ENCODE data around the gene SPA17. TPM values are rescaled to one million over a fixed set of nuclear protein-coding genes. Genes with fewer than 3 reads are reported as not detected.

Gene SPA17
- 1 to 10 TPM; 1.3 to 2.8 TPM for total RNA-seq

DNA sequence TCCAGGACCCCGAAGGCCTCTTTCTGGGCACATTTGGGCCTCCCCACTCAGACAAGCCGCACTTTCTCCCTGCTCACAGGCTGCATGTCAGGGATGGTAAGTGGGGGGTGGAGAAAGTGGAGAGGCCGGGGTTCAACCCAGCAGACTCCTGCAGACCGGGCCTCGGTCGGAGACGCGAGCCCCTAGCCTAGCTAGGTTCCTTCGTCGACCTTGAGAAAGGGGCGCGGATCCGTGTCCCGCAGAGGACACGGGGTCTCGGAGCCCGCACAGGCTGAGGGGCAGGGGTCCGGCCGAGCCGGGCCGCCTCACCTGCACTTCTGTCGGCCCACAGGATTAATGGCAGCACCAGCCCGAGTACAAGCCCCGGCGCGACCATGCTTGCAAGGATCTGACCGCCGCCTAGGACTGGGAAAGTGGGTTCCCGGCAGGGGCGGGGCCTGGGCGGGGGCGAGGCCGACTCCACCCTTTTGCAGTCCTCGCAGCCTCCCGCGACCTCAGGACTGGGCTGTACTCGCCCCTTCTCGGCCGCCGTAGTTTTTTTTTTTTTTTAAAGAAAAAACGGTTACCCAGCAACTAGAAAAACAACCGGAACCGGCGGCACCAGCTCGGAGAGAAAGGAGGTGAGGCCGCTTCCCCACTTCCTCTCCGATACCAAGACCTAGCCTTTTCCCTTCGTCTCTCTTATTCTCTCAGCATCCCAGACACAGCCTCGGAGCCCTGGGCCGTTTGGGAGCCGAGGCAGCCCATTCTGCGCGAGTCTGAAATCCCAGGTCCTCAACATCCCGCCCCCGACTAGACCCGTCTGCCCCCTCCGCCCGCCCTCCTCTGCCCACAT is at the start of gene SPA17, which contains the start of gene SIAE:
TSS of gene SPA17 (plus strand) at position 572 of the 835 bp plus-strand sequence. CDS start 1,361 bp downstream, outside the sequence.
TSS of gene SIAE (minus strand) at position 407 of the 835 bp plus-strand sequence. CDS start at position 376, 31 bp downstream.
- Mint-ChIP-seq H3K27me3 (no peaks in the 10 kb centered on the region), H3K27ac (peak within 1 kb of the TSS; percentile 96), H3K4me1 (peaks cover 11% of the 10 kb centered on the region), H3K4me3 (peak within 1 kb of the TSS; percentile 83), H3K9me3 (no peaks in the 10 kb centered on the region), H3K36me3 (ENCODE audit: low read depth) (peaks cover 7% of the 10 kb centered on the region)
- ATAC-seq (replicated peaks), result peak; percentile 96

DNA sequence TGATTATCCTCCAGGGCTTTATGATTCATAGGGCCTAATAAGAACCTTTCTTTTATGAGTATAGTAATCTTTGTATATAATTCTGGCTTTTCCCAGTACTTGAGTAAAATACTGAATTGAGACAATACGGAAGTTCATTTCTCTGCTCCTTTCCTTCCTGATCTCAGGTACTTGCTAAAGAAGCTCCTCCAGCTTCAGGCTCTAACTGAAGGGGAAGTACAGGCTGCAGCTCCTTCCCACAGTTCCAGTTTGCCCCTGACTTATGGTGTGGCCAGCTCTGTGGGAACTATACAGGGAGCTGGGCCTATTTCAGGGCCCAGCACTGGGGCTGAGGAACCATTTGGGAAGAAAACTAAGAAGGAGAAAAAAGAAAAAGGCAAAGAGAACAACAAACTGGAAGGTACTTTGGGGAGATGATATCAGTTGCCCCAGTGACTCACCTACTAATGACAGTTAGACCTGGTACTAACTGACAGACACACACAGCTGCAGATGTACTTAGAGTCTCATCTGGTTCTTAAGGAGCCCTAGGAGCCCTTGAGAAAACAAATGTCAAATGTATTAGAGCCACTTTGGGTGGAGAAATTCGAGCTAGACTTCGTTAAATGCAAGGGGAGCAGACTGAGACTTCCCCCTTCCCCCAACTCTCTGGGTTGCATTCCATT is 48.1 kb upstream of the SPA17 start:
- Mint-ChIP-seq H3K27ac (peak overlapping the region; percentile 57), H3K9me3 (no peaks in the 10 kb centered on the region), H3K27me3 (no peaks in the 10 kb centered on the region), H3K4me3 (no peak overlapping the region), H3K4me1 (peaks cover 19% of the 10 kb centered on the region), H3K36me3 (ENCODE audit: low read depth) (peaks cover 68% of the 10 kb centered on the region)
- no peak for ATAC-seq (replicated peaks)

DNA sequence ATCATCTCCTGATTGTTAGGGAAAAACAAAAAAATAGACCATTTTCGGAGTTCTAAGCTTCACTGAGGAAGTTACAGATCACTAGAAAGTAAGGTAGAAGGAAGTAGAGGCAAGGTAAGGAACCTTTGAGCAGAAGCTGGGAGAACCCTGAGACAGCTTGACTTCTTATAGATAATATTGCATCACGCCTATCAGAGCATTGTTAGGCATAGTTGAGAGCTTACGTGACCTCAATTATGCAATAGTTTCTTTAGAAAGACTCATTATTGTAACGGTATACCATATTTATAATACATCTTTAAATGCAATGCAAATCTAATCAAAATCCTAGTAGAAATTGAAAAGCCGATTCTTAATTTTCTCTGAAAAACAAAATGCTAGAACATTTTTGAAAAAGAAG is 46.2 kb upstream of the SPA17 start:
- Mint-ChIP-seq H3K9me3 (no peaks in the 10 kb centered on the region), H3K36me3 (ENCODE audit: low read depth) (peaks cover 87% of the 10 kb centered on the region), H3K27ac (no peak overlapping the region)

DNA sequence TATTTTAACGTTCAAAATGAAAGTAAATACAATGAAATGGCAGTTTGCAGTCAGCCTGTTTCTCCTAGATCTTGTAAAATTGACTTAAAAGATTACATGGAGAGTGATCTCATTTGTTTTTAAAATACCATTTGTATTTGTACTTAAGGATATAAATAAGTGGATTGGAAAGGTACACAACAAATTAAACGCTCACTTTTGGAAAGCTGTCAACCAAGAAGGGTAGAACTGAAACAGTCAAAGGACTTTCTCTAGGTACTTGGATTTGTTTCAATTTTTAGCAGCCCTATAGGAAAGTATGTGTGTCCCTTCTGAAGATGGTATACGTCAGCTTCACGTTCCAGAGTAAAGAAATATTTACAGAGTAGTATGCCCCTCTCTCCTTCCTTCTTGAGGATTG is 43.7 kb upstream of the SPA17 start:
- Mint-ChIP-seq H3K4me3 (no peak overlapping the region), H3K27ac (no peak overlapping the region), H3K9me3 (no peaks in the 10 kb centered on the region), H3K4me1 (peaks cover 13% of the 10 kb centered on the region), H3K36me3 (ENCODE audit: low read depth) (peaks cover 94% of the 10 kb centered on the region), H3K27me3 (no peaks in the 10 kb centered on the region)
- ATAC-seq (replicated peaks), result no peak

More for the DNA sequence above, 46.2 kb upstream of the SPA17 start:
- H3K4me3 Mint-ChIP-seq, result no peak overlapping the region
- ATAC-seq (replicated peaks), result no peak
- H3K27me3 Mint-ChIP-seq, result no peaks in the 10 kb centered on the region
- H3K4me1 Mint-ChIP-seq, result peaks cover 19% of the 10 kb centered on the region

DNA sequence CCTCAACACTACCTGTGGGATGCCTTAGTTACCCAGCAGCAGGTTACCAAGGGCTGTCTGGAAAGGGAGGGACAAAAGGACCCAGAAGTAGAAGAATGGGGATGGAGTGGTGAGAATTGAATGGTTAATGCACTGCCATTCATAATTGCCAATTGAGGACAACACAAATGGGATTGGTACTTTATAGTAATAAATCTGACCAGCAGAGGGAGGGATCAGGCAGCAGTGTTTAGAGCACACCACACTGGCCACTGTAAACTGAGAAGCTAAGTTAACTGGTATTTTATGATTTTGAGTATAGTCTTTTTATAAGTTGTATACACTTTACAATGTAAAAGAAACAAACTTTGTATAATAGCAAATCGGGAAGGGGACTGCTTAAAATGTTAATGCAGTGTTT is 40.3 kb upstream of the SPA17 start:
- Mint-ChIP-seq H3K27me3 (no peaks in the 10 kb centered on the region), H3K27ac (no peak overlapping the region), H3K4me3 (no peak overlapping the region), H3K9me3 (no peaks in the 10 kb centered on the region), H3K4me1 (peaks cover 5% of the 10 kb centered on the region), H3K36me3 (ENCODE audit: low read depth) (peaks cover 95% of the 10 kb centered on the region)
- ATAC-seq (replicated peaks), result no peak

DNA sequence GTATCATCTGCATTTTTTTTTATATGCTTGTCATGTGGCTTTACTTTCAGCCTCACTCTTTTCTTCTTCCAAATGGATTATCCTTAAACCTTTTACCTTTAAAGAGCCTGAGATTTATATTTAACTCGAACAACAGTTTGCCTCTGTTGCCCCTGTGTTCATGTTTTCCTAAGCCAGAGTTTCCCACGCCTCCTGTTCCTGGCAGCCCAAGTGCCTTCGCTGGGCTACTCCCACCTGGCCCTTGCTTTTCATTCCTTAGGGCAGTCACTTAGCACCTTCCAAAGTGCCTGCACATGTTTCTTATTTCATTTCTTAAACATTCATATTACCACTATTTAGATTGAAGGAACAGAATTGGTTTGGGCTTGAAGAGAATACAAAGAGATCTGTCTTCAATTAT is 37.8 kb upstream of the SPA17 start:
- Mint-ChIP-seq H3K4me3 (no peak overlapping the region), H3K27me3 (no peaks in the 10 kb centered on the region), H3K4me1 (no peaks in the 10 kb centered on the region), H3K9me3 (no peaks in the 10 kb centered on the region), H3K27ac (peak overlapping the region; percentile 8), H3K36me3 (ENCODE audit: low read depth) (peaks cover 69% of the 10 kb centered on the region)
- ATAC-seq (replicated peaks), result no peak

DNA sequence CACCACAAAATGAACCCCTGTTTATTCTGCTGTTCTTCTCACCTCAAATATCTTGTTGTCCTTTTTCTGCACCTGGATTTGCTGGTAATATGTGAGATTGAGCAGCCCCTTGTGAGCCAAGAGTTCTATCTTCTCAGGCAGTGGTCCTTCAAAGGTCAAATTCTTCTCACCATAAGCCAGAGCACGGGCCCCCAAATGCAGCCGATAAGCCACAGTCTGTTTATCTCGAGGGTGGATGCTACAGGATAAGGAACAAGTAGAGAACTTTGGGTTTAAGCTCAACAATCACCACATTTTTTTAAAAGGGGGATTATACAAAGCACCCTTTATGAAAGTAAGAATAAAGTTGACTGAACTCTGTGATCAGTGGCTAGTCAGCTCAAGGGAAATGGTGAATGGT is 35.2 kb upstream of the SPA17 start:
- no peaks in the 10 kb centered on the region for H3K4me1 Mint-ChIP-seq
- H3K9me3 Mint-ChIP-seq, result no peaks in the 10 kb centered on the region
- no peak overlapping the region for H3K27ac Mint-ChIP-seq
- H3K27me3 Mint-ChIP-seq, result no peaks in the 10 kb centered on the region
- H3K4me3 Mint-ChIP-seq, result no peak overlapping the region
- peaks cover 43% of the 10 kb centered on the region for H3K36me3 Mint-ChIP-seq (ENCODE audit: low read depth)
- ATAC-seq (replicated peaks), result no peak

DNA sequence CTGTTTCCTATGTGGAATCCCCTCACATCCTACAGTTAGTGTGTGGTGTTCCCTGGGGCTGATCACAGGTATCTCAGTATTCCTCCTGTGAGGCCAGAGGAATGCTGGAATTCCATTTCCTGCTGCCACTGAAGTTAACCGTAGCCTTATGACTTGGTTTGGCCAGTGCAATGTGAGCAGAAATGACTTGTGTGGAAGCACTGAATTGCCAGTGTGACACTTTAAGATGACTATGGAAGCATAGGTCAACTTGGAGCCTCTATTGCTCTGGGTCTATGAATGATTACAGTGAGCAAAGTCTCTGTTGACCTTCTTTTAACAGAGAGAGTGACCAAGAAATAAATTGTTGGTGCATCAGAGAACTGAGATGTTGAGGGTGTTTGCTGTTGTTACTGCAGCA is 34.5 kb upstream of the SPA17 start:
- Mint-ChIP-seq H3K9me3 (no peaks in the 10 kb centered on the region), H3K4me1 (no peaks in the 10 kb centered on the region), H3K4me3 (no peak overlapping the region), H3K27ac (no peak overlapping the region), H3K27me3 (no peaks in the 10 kb centered on the region), H3K36me3 (ENCODE audit: low read depth) (peaks cover 36% of the 10 kb centered on the region)
- no peak for ATAC-seq (replicated peaks)

DNA sequence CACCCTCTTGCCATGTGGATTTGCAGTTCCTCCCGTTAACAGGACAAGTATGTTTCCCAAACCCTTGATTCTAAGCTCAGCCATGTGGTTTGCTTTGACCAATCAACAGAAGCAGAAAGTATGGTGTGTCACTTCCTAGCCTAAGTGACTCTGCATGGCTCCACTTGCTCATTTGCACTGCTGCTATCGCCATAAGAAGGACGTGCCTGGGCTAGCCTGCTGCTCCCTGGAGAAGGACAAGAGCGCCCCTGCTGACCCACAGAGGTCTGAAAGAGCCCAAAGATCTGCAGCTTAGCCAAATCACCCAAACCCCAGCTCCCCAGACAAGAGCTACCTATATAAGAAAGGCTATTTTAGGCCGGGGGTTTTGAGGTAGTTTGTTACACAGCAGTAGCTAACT is 33.0 kb upstream of the SPA17 start:
- H3K36me3 Mint-ChIP-seq (ENCODE audit: low read depth), result peaks cover 24% of the 10 kb centered on the region
- H3K9me3 Mint-ChIP-seq, result no peaks in the 10 kb centered on the region
- no peak overlapping the region for H3K27ac Mint-ChIP-seq
- no peaks in the 10 kb centered on the region for H3K4me1 Mint-ChIP-seq
- no peak overlapping the region for H3K4me3 Mint-ChIP-seq
- H3K27me3 Mint-ChIP-seq, result no peaks in the 10 kb centered on the region
- ATAC-seq (replicated peaks), result no peak

DNA sequence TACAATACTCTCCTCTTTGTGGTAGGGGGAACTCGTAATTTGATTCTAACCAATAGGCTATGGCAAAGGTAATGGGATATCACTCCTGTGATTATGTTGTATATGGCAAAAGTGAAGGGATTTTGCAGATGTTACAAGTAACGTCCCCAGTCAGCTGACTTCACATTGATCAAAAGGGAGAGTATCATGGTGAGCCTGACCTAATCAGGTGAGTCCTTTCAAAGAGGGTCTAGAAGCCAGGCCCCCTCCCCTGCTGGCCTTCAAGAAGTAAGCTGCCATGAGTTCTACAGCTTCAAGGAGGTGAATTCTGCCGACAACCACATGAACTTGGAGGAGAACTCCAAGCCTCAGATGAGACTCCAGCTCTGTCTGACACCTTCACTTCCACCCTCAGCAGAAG is 31.1 kb upstream of the SPA17 start:
- no peaks in the 10 kb centered on the region for H3K4me1 Mint-ChIP-seq
- H3K4me3 Mint-ChIP-seq, result no peak overlapping the region
- no peak overlapping the region for H3K27ac Mint-ChIP-seq
- no peaks in the 10 kb centered on the region for H3K9me3 Mint-ChIP-seq
- H3K27me3 Mint-ChIP-seq, result no peaks in the 10 kb centered on the region
- no peak for ATAC-seq (replicated peaks)
- peaks cover 4% of the 10 kb centered on the region for H3K36me3 Mint-ChIP-seq (ENCODE audit: low read depth)

DNA sequence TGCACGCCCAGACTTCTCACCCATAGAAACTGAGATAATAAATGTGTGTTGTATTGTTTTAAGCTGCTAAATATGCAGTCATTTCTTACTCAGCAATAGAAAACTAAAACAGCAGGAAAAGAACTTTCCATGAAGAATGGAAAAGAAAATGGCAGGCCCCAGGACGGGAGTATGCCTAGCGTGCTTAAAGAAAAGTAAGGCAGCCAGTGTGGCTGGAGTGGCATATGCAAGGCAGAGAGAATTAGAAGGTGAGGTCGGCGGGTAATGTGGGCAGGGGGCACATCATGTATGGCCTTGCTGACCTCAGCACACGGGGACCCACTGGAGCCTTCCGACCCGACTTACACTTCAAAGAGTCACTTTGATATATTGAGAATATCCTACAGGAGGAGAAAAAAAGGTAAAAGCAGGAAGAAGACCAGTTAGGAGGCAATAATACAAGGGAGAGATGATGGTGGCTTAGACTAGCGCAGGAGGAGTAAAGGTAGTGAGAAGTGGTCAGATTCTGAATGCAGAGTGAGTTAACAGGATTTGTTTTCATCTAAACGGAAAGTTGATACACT is 30.6 kb upstream of the SPA17 start:
- H3K27ac Mint-ChIP-seq, result no peak overlapping the region
- H3K9me3 Mint-ChIP-seq, result no peaks in the 10 kb centered on the region
- H3K27me3 Mint-ChIP-seq, result no peaks in the 10 kb centered on the region
- H3K4me3 Mint-ChIP-seq, result no peak overlapping the region
- no peak for ATAC-seq (replicated peaks)
- H3K36me3 Mint-ChIP-seq (ENCODE audit: low read depth), result no peaks in the 10 kb centered on the region
- no peaks in the 10 kb centered on the region for H3K4me1 Mint-ChIP-seq

DNA sequence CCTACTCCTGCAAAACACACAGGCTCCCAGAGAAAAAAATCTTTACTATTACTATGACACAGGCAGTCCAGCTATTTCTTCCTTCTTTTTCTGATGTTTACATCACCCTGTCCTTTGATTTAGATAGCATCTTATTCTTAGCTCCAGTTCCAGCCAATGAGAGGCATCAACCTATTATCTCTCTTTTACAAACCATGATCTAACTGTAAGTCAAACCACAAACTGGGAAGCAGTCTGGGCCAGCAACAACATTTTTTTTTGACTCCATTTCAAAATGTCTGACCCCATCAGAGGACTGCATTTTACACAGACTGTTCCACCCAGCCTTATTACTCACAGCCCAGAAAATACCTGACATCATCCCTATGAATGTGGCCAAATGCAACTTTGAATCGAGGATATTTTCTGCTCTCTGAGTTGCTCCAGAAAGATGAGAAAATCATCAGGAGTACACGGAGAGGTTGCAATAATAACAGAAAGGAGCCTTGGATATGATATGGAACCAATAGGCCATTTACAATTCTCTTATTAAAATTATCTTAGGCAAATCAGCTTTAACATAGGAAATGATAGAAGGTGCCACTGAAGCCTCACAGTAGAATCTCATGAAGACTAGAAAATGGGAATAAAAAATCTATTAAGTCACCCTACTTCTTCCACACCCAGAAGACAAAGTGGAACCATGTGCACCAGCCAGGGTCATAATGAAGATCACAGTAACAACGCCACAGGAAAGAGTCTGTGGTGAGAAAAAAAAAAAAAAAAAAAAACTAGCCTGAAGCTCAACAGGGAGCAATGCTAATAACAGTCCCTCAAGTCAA is 29.9 kb upstream of the SPA17 start:
- Mint-ChIP-seq H3K4me1 (no peaks in the 10 kb centered on the region), H3K4me3 (no peak overlapping the region), H3K27ac (no peak overlapping the region), H3K27me3 (no peaks in the 10 kb centered on the region), H3K36me3 (ENCODE audit: low read depth) (no peaks in the 10 kb centered on the region), H3K9me3 (no peaks in the 10 kb centered on the region)
- ATAC-seq (replicated peaks), result no peak

DNA sequence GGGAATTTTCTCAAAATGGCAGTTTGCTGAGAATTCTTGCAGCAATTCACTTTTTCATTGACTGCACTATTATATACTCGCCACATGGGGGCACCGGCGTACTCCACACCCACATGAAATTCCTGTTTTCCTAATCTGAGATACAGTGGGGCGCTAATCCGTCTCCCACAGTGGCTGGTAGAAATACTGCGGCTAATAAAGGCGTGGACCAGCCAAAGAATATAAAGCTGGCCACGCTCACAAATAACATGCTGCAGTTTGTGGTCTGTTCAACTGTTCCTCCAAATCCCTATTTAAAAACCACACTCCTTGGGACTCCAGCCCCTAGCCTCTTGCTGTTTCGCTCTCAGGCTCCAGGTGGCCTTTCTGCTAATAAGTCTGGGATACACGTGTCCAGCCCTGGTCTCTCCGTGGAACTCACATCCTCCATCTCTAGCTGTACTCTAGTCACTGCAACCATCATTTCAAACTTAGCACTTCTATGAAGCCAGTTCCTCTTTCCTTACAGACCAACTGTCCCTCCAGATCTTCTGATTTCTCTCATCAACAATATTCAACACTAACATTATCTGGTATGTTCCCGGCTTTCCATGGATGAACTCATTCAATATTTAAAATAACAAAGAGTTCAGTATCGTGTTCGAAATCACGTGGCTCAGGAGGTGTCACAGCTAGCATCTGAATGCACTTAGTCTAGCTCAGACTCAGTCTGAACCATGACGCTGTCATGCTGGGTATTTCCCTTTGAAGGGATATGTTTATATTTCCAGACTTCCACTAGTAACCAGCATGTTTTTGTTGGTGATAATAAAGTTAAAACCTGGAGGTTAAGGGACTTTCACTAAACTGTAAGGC is 29.1 kb upstream of the SPA17 start:
- no peak overlapping the region for H3K4me3 Mint-ChIP-seq
- no peaks in the 10 kb centered on the region for H3K4me1 Mint-ChIP-seq
- no peaks in the 10 kb centered on the region for H3K27me3 Mint-ChIP-seq
- no peak for ATAC-seq (replicated peaks)
- H3K27ac Mint-ChIP-seq, result no peak overlapping the region
- no peaks in the 10 kb centered on the region for H3K36me3 Mint-ChIP-seq (ENCODE audit: low read depth)
- H3K9me3 Mint-ChIP-seq, result no peaks in the 10 kb centered on the region

Measured in activated T-helper 17 cell treated with anti-CD3 and anti-CD28 coated beads, Interleukin-2, amount 50 U/mL, for 72 hours (primary cell).